HG03066 (cell line): ENCODE measurements around the gene ZER1.
"Not testable (repeated sequence)": the region's sequence is repeated elsewhere in the genome, so short reads cannot be mapped to it uniquely, and the experiment has no call there.

Experiments
- ATAC-seq: cut with Tn5 transposase; IDR thresholded peaks from one replicate; pipeline ENCODE4 v1.9.1; 2021; ENCODE audit warnings: low read depth; ENCODE audit not compliant: unreplicated experiment

The ZER1 gene

GRCh38 chr9:128718047-128718446, 53.7 kb downstream of the ZER1 start:
- no peak for ATAC-seq

DNA sequence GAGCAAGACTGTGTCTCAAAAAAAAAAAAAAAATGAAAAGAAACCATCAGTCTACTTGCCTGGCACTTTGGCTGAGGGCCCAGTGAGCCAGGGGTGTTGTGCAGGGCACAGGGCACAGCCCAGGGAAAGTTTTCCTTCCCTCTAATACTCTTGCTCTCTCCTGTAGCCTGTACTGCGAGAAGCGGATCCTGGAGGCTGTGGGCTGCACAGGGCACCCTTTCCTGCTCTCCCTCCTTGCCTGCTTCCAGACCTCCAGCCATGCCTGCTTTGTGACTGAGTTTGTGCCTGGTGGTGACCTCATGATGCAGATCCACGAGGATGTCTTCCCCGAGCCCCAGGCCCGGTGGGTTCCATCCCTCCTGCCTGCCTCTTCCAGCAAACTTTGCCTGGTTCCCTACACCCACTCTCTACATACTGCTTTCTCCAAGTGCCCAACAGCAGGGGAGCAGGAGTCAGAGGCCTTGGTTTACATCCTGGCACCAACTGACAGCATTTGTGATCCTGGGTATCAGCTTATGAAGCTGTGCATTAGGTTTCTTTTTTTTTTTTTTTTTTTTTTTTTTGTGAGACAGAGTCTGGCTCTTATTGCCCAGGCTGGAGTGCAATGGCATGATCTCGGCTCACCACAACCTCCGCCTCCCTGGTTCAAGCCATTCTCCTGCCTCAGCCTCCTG, 55.0 kb downstream of the ZER1 start:
- ATAC-seq, result no peak

DNA sequence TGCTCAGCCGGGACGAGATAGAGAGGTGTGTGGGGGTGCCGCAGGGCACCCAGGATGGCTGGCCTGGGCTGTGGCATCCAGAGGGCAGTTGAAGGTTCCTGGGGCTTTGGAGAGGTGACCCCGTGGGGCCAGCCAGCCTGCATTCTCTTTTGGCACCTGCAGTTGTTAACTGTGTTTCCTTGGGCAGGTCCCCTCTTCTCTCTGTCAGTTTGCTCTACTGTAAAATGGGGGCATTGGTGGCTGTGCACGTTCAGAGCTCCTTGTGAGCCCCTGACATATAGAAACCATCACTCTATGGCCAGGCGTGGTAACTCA, 56.3 kb downstream of the ZER1 start:
- no peak for ATAC-seq

DNA sequence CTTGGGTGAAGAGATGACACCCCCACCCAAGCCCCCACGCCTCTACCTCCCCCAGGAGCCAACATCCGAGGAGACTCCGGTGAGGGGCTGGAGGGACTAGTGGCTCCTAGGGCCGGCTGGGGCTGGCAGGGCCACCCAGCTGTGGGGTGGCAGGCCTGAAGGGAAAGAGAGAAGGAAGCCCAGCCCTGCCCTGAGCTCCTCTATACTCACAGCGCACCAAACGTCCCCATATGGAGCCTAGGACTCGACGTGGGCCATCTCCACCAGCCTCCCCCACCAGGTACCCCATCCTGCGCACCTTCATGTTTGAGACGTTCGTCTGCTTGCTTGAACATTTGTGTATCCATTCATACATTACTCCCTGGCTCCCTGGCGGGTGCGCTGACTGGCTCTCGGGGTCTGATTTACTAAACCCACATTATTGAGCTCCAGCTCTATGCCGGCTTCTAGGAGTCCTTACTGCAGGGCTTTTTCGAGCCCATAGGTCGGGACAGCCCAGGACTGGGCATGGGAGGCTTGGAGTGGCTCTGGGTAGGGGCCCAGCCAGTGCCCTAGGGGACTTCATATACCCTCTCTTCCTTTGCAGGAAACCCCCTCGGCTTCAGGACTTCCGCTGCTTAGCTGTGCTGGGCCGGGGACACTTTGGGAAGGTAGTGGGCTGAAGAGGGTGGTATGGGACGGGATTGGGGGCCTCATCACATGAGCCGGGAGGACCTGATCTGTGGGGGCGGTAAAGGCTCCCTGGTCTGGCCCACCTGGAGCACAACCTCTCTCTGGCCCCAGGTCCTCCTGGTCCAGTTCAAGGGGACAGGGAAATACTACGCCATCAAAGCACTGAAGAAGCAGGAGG, 56.9 kb downstream of the ZER1 start:
- no peak for ATAC-seq

DNA sequence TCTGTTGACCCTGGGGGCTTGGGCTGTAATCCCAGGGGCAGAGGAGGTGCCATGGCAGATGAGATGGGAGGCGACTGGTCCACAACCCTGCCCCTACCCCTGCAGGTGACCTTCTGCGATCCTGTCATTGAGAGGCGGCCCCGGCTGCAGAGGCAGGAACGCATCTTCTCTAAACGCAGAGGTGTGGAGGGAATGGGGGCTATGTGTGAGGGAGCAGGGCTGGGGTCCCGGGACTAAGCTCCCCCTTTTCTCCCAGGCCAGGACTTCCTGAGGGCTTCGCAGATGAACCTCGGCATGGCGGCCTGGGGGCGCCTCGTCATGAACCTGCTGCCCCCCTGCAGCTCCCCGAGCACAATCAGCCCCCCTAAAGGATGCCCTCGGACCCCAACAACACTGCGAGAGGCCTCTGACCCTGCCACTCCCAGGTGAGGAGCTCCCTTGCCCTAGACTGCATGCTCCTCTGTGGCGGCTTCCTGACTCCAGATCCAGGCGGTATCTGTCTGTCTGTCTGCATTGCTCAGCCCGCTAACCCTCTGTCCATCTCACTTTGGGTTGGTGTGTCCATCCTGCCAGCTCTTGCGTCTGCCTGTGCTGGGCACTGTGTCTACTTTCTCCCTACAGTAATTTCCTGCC, 57.7 kb downstream of the ZER1 start:
- ATAC-seq, result no peak

DNA sequence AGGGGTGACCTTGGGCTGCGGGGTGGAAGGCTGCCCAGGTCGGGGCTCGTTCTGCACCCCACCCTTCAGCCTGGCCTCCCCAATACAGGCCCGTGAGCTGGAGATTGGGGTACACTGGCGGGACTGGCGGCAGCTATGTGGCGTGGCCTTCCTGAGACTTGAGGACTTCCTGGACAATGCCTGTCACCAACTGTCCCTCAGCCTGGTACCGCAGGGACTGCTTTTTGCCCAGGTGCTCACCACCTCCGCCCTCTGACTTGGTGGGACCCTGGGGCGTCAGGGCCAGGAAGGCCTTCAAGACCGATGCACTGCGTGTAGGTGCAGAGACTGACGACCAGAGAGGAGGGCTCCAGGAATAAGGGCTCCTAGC, 58.3 kb downstream of the ZER1 start:
- ATAC-seq, result no peak

- ATAC-seq, result no peak
Measured at GRCh38 chr9:128712451-128713410, 59.0 kb downstream of the ZER1 start.

DNA sequence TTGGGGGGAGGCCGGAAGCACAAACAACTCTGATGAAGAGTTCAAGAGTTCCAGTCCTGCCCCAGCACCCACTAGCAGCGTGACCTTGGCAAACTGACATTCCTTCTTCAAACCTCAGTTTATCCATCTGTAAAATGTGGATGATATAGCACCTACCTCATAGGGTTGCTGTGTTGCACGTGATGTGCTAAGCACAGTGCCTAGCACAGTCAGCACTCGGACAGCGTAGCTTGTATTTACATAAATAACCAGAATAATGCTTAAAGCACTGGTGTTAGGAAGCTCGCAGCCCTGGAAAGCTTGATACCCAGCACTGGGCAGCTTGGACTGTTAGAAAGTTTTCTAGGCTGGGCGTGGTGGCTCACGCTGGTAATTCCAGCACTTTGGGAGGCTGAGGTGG, 64.3 kb downstream of the ZER1 start:
- no peak for ATAC-seq

GRCh38 chr9:128706671-128707381, 64.9 kb downstream of the ZER1 start:
- ATAC-seq, result no peak

- ATAC-seq, result no peak
Measured at GRCh38 chr9:128706045-128706444, 65.7 kb downstream of the ZER1 start.

- no peak for ATAC-seq
Measured at GRCh38 chr9:128705051-128705965, 66.4 kb downstream of the ZER1 start.

- no peak for ATAC-seq
Measured at GRCh38 chr9:128704356-128704670, 67.4 kb downstream of the ZER1 start.

- no peak for ATAC-seq
Measured at GRCh38 chr9:128703616-128704355, 67.9 kb downstream of the ZER1 start.

DNA sequence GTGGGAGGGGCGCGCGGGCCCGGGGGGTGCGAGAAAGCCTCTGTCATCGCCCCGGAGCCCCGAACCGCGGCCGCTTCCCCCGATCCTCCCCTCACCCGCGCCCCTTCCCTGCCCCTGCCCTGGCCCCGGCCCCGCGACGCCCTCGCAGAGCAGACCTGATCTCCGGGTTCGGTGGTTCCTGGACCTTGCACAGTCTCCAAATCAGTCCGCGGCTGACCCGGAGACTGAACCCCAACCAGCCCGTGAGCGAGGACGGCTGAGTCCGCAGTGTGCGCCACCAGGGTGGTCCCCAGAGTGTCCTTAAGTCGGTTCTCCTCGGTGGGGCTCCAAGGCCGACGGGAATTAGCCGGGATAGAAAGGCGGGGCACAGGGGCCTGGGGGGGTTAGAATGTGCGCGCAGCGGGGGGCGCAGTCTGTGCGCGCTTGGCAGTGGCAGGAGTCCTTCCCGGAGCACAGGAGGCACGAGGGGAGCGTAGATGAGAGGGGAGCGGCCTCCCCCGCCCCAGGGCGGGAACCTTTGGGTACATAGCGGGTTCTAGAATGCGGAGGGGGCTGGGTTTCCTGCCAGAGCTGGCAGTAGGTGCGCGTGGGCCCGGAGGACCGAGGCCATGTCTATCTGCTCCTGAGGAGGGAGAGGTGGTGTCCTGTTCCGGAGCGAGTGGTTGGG, 68.6 kb downstream of the ZER1 start:
- no peak for ATAC-seq

DNA sequence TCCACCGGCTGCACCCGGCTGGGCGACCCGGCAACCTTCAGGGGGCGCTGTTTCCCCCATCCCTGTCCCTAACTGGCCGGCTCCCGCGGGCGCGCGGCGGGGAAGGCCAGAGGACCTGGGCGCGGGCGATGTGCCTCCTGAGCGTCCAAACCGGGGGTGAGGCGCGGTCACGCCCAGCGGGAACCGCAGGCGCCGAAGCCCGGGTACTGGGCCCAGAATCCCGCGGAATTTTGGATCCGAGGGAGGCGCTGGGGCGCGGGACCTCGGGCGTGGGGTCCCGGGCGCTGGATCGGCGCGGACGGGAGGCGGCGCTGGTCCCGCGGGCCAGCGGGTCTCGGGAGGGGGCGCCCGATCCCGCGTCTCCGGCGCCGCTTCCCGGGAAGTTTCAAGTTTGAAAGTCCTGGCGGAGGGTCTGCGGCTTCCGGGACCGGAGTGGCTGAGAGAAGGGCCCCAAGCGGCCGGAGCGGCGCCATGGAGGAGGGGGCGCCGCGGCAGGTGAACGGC, 69.2 kb downstream of the ZER1 start, which contains the start of gene PKN3:
PKN3 (plus strand) TSS at position 59 of the 504 bp plus-strand sequence; CDS start at position 472, 413 bp downstream.
- peak; percentile 68 for ATAC-seq

GRCh38 chr9:128701227-128701854, 70.4 kb downstream of the ZER1 start:
- no peak for ATAC-seq

DNA sequence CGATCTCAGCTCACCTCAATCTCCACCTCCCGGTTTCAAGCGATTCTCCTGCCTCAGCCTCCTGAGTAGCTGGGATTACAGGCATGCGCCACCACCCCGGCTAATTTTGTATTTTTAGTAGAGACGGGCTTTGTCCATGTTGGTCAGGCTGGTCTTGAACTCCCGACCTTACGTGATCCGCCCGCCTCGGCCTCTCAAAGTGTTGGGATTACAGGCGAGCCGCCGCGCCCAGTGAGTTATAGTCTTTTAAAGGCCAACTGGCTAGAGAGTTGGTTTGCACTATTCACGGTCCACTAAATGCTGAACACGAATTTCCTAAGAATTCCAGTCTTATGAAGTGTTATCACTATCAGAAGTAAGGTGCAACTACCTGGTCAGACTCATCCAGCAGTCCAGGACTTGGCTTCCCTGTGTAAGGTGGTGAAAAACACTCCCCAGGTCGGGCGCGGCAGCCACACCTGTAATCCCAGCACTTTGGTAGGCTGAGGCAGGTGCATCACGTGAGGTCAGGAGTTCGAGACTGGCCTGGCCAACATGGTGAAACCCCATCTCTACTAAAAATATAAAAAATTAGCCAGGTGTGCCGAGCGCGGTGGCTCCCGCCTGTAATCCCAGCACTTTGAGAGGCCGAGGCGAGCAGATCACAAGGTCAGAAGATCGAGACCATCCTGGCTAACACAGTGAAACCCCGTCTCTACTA, 72.5 kb downstream of the ZER1 start:
- ATAC-seq, result not testable (repeated sequence)
